HG03025 (cell line): ENCODE results near the gene BRD9.
"Not testable (repeated sequence)": the region's sequence is repeated elsewhere in the genome, so short reads cannot be mapped to it uniquely, and the experiment has no call there.

Experiments used
- ATAC-seq: cut with Tn5 transposase; IDR thresholded peaks from one replicate; pipeline ENCODE4 v1.9.1; 2021; ENCODE audit warnings: mild to moderate bottlenecking, moderate library complexity; ENCODE audit not compliant: unreplicated experiment, low FRiP score

The BRD9 gene

DNA sequence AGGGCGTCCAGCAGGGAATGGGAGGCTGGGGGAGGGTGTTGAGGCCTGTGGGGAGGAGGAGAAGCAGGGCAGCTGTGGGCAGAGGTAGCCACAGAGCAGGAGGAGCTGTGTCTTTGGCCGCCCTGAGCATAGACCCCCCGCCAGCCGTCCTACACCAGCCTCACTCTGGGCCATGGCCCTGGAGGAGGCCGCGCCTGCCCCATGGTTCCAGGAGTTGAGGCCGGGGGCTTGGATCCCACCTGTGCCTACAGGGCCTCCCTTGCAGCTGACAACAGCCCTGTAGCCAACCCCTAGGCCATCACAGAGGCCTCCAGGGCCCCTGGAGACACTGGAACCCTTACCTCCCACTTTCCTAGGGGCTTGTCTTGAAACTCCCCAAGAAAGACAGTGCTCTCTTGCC, 44.9 kb downstream of the BRD9 start:
- ATAC-seq: not testable (repeated sequence)

DNA sequence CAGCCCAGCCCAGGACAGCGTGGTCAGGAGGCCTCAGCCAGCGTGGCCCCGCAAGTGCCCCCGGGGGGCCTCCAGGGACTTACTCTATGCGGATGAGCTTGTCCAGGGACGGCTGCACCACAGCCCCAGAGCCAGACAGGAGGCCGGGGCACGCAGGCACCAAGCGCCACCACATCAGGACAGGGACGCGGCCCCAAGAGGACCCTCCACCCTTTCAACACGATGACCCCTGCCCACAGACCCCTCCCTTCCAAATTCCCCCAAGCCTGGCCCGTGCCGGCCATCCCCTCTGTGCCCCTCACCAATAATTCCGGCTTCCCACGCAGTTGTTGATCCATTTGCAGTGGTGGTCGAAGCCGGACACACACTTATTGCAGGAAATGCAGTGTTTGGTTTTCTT, 45.4 kb downstream of the BRD9 start:
- ATAC-seq: not testable (repeated sequence)

DNA sequence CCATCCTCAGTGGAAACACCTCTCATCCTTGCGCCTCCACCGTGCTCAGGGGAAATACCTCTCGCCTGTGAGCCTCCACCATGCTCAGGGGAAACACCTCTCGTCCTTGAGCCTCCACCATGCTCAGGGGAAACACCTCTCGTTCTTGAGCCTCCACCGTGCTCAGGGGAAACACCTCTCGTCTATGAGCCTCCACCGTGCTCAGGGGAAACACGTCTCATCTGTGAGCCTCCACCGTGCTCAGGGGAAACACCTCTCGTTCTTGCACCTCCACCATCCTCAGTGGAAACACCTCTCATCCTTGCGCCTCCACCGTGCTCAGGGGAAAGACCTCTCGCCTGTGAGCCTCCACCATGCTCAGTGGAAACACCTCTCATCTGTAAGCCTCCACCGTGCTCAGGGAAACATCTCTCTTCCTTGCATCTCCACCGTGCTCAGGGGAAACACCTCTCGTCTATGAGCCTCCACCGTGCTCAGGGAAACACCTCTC, 46.0 kb downstream of the BRD9 start:
- ATAC-seq: not testable (repeated sequence)

DNA sequence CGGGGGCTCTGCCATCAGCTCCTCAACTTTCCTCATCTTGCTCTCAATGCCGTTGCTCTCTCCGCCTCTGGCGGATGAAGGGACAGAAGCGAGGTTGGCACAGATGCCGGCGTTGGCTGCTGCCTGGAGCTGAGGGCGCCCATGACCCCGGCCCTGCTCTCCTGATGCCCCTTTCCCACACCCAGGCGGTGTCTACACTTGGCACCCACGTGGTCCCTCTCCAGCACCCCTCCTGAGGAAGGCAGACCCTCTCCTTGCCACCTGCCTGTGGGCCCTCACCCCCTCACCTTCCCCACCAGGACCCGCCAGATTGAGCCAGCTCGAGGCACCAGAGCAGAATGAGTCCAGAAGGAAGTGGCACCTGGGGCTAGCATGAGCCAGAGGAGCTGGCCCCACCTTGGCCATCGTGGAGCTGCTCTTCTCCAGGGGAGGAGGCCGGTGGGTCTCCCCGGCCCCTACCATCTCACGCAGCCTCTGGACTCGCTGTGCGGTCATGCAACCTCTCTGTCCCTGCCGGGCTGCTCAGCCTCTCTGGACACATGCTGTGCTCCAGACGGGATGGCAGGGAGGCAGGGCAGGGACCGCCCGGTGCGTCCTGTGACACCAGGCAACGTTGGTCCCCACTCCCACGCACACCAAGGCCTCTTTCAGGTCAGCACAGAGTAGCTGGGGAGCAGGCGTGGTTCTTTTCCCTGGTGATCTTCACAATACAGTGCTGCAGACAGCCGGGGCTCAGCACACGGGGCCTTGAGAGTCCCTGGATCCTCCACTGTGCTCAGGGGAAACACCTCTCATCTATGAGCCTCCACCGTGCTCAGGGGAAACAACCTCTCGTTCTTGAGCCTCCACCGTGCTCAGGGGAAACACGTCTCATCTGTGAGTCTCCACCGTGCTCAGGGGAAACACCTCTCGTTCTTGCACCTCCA, 46.7 kb downstream of the BRD9 start:
- not testable (repeated sequence) for ATAC-seq

DNA sequence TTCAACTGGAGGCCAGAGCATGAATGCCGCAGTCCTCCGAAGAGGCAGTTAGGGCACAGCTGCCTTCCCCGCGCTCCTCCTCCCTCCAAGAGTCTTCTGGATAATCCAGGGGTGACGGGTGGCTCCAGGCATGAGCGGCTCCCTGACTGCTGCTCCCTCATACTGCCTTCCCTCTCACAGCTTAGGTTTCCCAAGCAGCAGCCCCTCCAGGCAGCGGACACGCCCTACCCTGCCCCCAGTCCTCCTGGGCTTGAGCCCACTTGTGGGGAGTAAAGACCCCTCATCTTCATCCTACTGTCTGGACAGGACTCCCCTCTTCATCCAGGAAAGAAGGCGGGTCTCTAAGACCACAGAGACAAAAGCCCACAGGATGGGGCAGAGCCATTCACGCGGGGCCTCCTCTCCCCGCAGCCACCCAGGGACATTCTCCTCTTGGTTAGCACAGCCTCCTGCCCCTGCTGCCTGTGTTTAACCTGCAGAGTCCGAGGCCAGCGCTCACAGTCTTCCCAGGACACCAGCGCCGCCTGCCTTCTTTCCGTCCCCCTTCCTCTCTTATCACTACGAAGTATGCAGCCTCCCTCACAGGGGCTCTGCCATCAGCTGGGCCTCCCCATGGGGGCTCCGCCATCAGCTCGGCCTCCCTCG, 47.4 kb downstream of the BRD9 start:
- ATAC-seq: not testable (repeated sequence)

DNA sequence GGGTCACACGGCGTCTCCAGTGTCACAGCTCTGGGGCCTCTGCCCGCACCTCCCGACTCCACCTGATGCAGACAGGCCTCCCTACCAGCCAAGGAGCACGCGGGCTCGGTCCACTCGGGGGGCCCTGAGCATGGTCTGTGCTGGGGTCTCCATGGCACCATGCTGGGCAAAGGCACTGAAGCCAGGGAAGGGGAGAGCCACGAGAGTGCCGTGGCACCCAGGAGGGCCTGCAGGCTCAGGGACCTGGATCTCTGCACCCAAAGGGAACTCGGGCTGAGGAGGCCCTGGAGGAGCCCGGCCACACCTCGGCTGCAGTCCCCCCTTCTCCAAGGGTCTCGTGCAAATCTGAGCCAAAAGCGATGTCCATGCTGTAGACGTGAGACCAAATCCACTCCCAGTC, 48.2 kb downstream of the BRD9 start:
- not testable (repeated sequence) for ATAC-seq

DNA sequence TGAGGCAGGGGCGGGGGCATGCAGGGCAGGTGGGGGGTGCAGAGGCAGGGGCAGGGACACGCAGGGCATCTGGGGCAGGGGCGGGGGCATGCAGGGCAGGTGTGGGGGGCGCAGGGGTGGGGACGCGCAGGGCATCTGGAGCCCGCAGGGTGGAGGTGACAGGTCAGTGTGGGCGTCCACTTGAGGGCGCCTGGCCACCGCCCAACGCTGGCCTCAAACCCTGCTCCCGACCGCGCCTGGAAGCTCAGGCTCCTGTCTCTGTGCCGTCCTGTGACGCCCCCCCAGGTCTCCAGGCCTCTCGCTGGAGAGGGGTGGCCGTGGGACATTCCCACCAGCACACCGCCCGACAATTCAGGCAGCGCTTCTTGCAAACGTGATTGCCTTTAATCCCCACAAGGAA, 48.7 kb downstream of the BRD9 start:
- not testable (repeated sequence) for ATAC-seq

DNA sequence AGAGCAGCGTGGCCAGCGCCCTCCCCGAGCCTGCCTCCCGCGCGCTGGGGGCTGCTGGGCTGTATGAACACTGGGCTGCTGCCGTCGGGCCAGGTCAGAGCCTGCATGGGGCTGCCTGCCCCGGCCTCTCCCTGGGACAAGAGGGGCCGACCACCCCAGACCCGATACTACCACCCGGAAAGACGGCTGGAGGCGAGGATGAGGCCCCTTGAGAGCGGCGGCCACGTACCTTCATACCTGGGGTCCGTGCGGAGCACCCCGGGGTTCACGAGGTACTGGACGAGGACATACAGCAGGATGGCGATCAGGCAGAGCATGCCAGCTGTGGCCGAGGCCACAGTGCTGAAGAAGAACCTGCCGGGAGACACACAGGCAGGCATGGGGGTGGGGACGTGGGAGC, 49.2 kb downstream of the BRD9 start:
- ATAC-seq: not testable (repeated sequence)

DNA sequence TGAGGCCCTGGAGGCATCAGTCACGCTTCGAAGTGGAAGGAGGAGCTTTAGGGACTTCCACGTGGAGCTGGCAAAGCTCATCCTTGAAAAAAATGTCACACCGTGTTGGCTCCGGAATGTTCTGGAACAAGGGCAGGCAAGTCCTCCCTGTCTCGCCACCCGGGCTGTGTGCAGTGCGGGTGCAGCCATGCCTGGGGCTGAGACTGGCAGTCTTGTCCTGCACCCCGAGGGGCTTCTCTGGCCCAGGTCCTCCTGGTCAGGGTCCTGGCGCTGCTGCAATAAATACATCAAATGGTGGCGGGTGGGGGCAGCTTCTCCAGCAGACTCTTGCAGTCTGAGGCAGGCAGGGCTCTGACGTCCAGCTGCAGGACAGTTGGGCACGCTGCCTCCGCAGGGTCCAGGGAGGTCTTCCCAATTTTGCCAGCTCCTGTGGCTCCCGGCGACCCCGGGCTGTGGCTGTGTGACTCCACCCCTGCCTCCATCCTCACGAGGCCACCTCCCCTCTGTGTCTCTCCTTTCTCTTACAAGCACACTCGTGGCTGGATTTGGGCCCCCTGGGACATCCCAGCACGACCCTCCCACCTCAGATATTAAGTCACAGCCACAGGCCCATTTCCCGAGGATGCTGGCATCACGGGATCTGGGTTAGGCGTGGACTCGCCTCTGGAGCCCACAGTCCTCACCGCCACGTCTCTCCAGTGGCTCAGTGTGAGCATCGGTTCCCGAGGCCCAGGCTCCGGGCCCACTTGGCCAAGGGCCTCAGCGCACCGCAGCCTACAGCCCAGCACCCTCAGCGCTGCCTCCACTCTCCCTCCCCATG, 50.0 kb downstream of the BRD9 start:
- not testable (repeated sequence) for ATAC-seq

DNA sequence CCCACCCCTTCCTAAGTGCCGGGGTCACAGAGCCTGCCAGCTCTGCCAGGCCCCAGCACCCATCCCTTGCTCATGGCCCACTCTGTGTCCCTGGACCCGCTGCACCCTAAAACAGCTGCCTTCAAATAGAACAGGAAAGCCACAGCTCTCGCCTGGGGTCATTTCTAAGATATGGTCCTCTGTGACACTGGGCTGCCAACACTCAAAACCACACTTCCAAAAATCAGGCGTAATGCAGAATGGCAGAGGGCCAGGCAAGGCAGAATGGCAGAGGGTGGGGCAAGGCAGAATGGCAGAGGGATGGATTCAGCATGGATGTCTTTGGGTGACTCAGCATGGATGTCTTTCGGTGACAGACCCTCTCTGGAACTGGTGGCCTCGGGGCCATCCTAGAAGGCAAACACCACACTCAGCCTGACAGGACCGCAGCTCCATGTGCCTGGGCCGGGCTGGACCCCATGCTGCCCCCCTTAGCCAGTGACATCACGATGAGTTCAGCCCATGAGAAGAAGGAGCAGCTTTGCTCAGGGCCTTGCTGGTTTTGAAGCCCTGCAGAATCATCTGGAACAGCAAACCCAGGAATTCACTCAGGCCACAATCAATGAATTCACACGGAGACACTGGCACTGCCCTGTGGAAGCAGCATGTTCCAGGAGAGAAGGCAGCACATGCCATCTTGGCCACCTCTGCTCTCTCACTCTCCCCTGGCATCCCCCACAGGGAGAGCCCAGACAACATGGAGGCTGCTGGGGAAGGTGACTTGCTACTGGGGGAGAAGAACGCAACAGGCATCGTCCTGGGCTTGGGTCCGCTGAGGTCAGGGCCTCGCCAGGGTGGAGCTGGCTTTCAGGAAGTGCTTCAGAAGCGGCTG, 50.8 kb downstream of the BRD9 start:
- ATAC-seq: not testable (repeated sequence)

DNA sequence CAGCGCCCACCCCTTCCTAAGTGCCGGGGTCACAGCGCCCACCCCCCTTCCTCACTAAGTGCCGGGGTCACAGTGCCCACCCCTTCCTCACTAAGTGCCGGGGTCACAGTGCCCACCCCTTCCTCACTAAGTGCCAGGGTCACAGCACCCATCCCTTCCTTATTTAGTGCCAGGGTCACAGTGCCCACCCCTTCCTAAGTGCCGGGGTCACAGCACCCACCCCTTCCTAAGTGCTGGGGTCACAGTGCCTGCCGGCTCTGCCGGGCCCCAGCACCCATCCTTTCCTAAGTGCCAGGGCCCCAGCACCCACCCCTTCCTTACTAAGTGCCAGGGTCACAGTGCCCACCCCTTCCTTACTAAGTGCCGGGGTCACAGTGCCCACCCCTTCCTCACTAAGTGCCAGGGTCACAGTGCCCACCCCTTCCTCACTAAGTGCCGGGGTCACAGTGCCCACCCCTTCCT, 51.6 kb downstream of the BRD9 start:
- not testable (repeated sequence) for ATAC-seq

DNA sequence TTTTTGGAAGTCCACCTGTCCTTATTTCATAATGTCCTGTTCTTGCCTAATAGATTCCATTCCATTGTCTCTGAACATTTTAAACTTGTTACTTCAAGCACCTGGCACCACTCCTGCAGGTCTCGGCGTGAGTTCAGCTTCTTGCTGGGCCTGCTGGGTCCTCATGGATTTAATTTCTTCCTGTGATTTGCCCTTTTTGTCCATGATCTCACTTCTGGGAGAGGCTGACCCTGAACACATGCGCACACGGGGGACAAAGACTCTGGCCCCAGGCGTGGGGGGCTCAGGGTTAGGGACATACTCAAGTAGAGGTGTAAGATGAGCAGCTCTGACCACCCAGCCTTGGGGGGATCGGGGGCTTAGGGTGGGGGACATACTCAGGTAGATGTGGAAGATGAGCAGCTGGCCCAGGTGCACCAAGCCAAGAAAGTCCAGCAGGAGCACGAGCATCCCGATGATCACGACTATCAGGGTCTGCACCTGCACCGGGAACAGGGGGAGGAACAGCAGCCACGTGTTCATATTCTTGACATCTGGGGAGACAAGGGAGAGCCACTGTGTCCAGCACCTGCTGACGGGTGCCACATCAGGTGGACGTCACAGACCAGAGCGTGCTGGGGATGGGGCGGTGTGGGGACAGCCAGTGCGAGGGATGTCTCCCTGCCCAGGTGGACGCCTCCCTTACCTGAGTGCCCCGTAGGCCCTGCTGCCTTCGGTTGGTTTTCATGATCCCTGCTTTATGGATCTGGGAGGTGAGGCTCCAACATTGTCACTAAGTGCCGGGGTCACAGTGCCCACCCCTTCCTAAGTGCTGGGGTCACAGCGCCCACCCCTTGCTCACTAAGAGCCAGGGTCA, 52.3 kb downstream of the BRD9 start:
- not testable (repeated sequence) for ATAC-seq

DNA sequence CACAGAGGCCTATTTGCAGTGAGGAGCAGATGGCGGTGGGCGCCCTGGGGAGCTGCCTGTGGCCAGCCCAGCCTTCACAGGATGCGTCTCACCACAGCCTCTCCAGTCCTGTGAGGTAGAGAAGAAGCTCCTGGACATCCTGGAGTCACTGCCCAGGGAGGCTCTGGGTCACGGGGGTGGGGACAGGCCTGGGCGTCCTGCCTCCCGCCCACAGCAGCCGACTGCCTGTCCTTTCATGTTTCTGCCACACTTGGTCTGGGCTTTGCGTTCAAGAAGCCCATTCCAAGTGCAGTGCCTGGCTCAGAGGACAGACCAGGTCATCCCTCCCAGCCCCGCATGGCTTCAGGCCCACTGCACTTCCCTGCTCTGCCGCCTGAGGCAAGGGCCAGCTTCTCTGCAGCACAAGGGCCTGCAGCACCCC, 54.2 kb downstream of the BRD9 start:
- not testable (repeated sequence) for ATAC-seq

DNA sequence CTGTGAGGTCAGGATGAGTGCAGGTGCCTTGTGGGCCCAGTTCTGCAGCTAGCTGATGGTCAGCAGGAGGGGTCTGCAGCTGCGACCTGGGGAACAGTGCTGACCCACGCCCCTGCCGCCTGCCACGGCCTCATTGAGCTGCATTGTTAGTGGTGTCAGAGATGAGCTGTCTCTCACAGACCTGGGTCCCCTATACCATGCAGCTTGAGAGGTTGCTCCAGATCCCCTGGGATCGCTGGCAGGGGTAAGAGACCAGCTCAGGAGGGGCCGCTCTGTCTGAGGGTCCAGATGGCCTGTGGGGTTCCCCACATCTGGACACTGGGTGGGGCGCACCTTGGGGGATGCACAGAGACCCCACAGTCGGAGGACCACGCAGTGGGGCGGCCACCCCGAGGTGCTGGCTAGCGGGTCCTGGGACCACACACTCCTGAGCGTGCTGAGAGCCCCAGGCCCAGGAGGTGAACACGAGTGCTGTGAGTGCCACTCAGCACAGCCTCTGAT, 54.9 kb downstream of the BRD9 start:
- not testable (repeated sequence) for ATAC-seq

DNA sequence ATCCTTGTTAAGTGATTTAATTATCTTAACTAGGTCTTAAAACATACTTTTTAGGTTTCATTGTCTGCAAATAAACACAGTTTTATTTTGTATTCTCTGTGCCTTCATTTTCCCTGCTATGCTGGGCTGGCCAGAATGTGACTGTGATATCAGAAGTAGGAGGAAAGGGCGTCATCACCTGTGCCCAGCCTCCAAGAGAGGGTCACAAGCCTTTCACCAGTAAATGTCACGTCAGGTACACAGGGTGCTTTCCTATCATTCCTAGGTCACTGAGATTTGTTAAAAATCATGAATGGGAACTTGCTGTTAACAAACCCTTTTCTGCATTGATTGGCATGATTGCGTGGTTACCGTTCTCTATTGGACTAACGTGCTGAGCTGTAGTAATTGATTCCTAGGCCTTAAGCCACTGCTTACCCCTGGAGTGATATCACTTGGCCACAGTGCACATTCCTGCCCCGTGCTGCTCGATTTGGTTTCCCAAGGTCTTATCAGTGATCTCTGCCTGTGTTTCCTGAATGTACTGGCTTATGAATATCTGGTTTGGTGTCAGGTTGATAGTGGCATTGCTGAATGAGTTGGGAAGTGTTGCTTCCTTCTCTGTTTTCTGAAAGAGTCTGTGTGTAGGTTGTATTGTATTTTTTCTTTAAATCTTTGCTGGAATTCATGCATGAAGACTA, 56.5 kb downstream of the BRD9 start:
- not testable (repeated sequence) for ATAC-seq

DNA sequence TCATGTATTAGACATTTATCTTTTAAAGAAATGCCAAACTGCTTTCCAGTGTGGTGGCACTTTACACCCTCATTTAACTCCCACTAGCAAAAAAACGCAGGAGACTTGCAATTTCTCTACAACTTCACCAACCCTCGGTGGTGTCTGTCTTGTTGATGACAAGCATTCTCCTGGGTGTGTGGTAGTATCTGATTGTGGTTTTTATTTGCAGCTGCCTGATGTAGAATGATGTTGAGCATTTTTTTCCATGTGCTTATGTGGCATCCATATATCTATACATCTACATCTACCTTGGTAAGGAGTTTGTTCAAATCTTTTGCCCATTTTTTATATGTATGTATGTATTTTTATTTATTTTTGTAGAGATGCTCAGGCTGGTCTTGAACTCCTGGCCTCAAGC, 58.6 kb downstream of the BRD9 start:
- ATAC-seq: not testable (repeated sequence)

DNA sequence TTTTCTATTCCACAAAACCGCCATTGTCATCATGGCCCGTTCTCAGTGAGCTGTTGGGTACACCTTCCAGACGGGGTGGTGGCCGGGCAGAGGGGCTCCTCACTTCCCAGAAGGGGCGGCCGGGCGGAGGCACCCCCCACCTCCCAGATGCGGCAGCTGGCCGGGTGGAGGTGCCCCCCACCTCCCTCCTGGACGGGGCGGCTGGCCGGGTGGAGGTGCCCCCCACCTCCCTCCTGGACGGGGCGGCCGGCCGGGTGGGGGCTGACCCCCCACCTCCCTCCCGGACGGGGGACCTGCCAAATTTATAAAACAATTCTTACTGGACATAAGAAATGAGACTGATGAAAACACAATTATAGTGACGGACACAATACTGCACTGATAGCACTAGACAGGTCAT, 64.4 kb downstream of the BRD9 start:
- ATAC-seq: not testable (repeated sequence)

DNA sequence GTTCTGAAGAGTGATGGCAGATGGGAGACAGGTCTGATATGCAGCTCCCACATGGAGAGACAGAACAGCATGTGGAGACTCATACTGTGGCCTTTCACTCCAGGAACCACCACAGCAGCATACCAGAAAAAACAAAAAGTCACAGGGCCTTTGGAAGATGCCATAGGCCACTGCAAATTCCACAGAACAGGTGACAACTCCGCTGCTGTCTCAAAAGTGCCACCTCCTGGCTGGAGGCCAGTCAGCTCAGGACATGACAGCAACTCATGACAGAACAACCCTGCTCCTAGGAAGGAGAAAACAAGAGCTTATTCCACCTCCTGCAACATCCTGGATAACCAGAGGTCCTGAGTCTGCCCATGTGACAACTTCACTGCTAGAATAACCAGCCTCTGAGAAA, 67.1 kb downstream of the BRD9 start:
- not testable (repeated sequence) for ATAC-seq
